IMR-90 (cell line): Measurements from ENCODE around the gene RBM44. TPM values are rescaled to one million over a fixed set of nuclear protein-coding genes. Genes with fewer than 3 reads are reported as not detected.

ENCODE experiments used
- ATAC-seq: fragments of 200-7000 bp; cut with Tn5 transposase; 2 replicates; pipeline ENCODE4 v1.9.1; 2020; ENCODE audit warnings: low read depth, mild to moderate bottlenecking, moderate library complexity
- BruUV-seq: library from RNA; stranded (reverse); fragments of 400-500 nt; replicated peaks from 2 replicates; lab custom pipeline; 2021; lab: Mats Ljungman, UMichigan
- CTCF ChIA-PET: fragments of 300-600 bp; formaldehyde crosslinking; extraction: SDS; loops from one replicate; lab custom pipeline; 2021; ENCODE audit warnings: antibody characterized with exemption; lab: Yijun Ruan, JAX
- POLR2A ChIA-PET: fragments of 300-600 bp; sonication (Branson Sonifier 250); formaldehyde crosslinking; loops from one replicate; lab custom pipeline; 2022; ENCODE audit warnings: antibody characterized with exemption; ENCODE audit not compliant: unreplicated experiment; lab: Charles Lee
- DNase-seq: peaks from one replicate; pipeline ENCODE4 v3.0.0; 2013
- H2AFZ ChIP-seq: replicated peaks from 2 replicates; pipeline ENCODE3; 2013; ENCODE audit warnings: low read length, mild to moderate bottlenecking; ENCODE audit not compliant: poor library complexity
- H2AK5ac ChIP-seq: 2 replicates; pipeline ENCODE4 v1.6.1; 2013; ENCODE audit warnings: low read depth, low read length, inconsistent platforms
- H2AK9ac ChIP-seq: replicated peaks from 2 replicates; pipeline ENCODE3; 2013; ENCODE audit warnings: mild to moderate bottlenecking, low read depth, low read length, moderate library complexity; ENCODE audit not compliant: poor library complexity
- H2BK120ac ChIP-seq: 2 replicates; pipeline ENCODE4 v1.6.1; 2013; ENCODE audit warnings: low read depth, low read length, inconsistent platforms
- H2BK15ac ChIP-seq: 3 replicates; pipeline ENCODE4 v1.6.1; 2013; ENCODE audit warnings: low read depth, low read length, inconsistent platforms
- H2BK20ac ChIP-seq: 2 replicates; pipeline ENCODE4 v1.6.1; 2013; ENCODE audit warnings: low read depth, mild to moderate bottlenecking, inconsistent platforms, low read length, moderate library complexity
- H2BK5ac ChIP-seq: 2 replicates; pipeline ENCODE4 v1.6.1; 2013; ENCODE audit warnings: mild to moderate bottlenecking, low read depth, low read length, inconsistent platforms; ENCODE audit not compliant: poor library complexity, severe bottlenecking
- H3K14ac ChIP-seq: replicated peaks from 2 replicates; pipeline ENCODE4 v1.6.1; 2013; ENCODE audit warnings: low read depth, low read length, inconsistent platforms
- H3K18ac ChIP-seq: 2 replicates; pipeline ENCODE4 v1.6.1; 2013; ENCODE audit warnings: low read depth, low read length, control low read depth
- H3K23ac ChIP-seq: 2 replicates; pipeline ENCODE4 v1.6.1; 2013; ENCODE audit warnings: low read depth, low read length, inconsistent platforms
- H3K27ac ChIP-seq: 2 replicates; pipeline ENCODE4 v1.5.1; 2013; ENCODE audit warnings: mild to moderate bottlenecking, control low read depth, low read length; ENCODE audit not compliant: insufficient read depth
- H3K27me3 ChIP-seq: 2 replicates; pipeline ENCODE4 v1.6.1; 2013; ENCODE audit warnings: low read length; ENCODE audit not compliant: control insufficient read depth, insufficient read depth
- H3K36me3 ChIP-seq: 2 replicates; pipeline ENCODE4 v1.6.1; 2013; ENCODE audit warnings: low read length, mixed read lengths; ENCODE audit not compliant: control insufficient read depth, insufficient read depth
- H3K4ac ChIP-seq: 2 replicates; pipeline ENCODE4 v1.6.1; 2013; ENCODE audit warnings: low read depth, low read length, inconsistent platforms
- H3K4me1 ChIP-seq: 2 replicates; pipeline ENCODE4 v1.6.1; 2013; ENCODE audit warnings: low read length, mixed read lengths; ENCODE audit not compliant: control insufficient read depth, insufficient read depth
- H3K4me2 ChIP-seq: 2 replicates; pipeline ENCODE4 v1.6.1; 2013; ENCODE audit warnings: low read depth, mild to moderate bottlenecking, control low read depth, low read length, moderate library complexity
- H3K4me3 ChIP-seq: 2 replicates; pipeline ENCODE4 v1.5.1; 2013; ENCODE audit warnings: low read depth, mild to moderate bottlenecking, control low read depth, low read length, moderate library complexity; ENCODE audit not compliant: insufficient read depth
- H3K56ac ChIP-seq: 2 replicates; pipeline ENCODE4 v1.6.1; 2013; ENCODE audit warnings: low read length, inconsistent platforms; ENCODE audit not compliant: insufficient read depth; ENCODE audit errors: extremely low read depth
- H3K79me1 ChIP-seq, 2 experiments: 2 replicates each; pipeline ENCODE4 v1.6.1; 2013; ENCODE audit warnings: low read length in 2 of 2, inconsistent platforms in 1 of 2, low read depth in 1 of 2
- H3K9ac ChIP-seq: 2 replicates; pipeline ENCODE4 v1.6.1; 2013; ENCODE audit warnings: low read depth, low read length, control low read depth
- H3K9me1 ChIP-seq: 2 replicates; pipeline ENCODE4 v1.6.1; 2013; ENCODE audit warnings: low read length, inconsistent platforms; ENCODE audit not compliant: insufficient read depth
- H3K9me3 ChIP-seq: 2 replicates; pipeline ENCODE4 v1.6.1; 2013; ENCODE audit warnings: low read length; ENCODE audit not compliant: control insufficient read depth, insufficient read depth
- H4K20me1 ChIP-seq: 2 replicates; pipeline ENCODE4 v1.6.1; 2013; ENCODE audit warnings: low read length, inconsistent platforms; ENCODE audit not compliant: insufficient read depth
- H4K5ac ChIP-seq: 2 replicates; pipeline ENCODE4 v1.6.1; 2013; ENCODE audit warnings: mild to moderate bottlenecking, low read depth, low read length, control low read depth
- H4K8ac ChIP-seq, 2 experiments: 2 replicates each; pipeline ENCODE4 v1.6.1; 2013; ENCODE audit warnings: low read depth in 2 of 2, low read length in 2 of 2, control low read depth in 1 of 2, inconsistent platforms in 1 of 2
- H4K91ac ChIP-seq: 2 replicates; pipeline ENCODE4 v1.6.1; 2013; ENCODE audit warnings: low read depth, low read length, inconsistent platforms; ENCODE audit not compliant: insufficient read depth
- CHD1 ChIP-seq: IDR thresholded peaks from 2 replicates; pipeline ENCODE4 v1.6.1; 2012; ENCODE audit warnings: low read depth, low read length, improper control_type of control experiment
- MAZ ChIP-seq: IDR thresholded peaks from 2 replicates; pipeline ENCODE4 v1.6.1; 2012; ENCODE audit warnings: low read depth, mild to moderate bottlenecking, low read length, improper control_type of control experiment, moderate library complexity, borderline replicate concordance
- MXI1 ChIP-seq: IDR thresholded peaks from 2 replicates; pipeline ENCODE4 v1.6.1; 2012; ENCODE audit warnings: low read depth, mild to moderate bottlenecking, low read length, moderate library complexity, borderline replicate concordance
- POLR2A ChIP-seq: IDR thresholded peaks from 2 replicates; pipeline ENCODE4 v1.6.1; 2012; ENCODE audit warnings: mild to moderate bottlenecking, low read depth, low read length
- RCOR1 ChIP-seq: IDR thresholded peaks from 2 replicates; pipeline ENCODE4 v1.6.1; 2012; ENCODE audit warnings: mild to moderate bottlenecking, low read length, improper control_type of control experiment; ENCODE audit not compliant: insufficient replicate concordance
- RFX5 ChIP-seq: IDR thresholded peaks from 2 replicates; pipeline ENCODE4 v1.8.0; 2012; ENCODE audit warnings: low read depth, mild to moderate bottlenecking, low read length, moderate library complexity
- USF2 ChIP-seq: fragments of 150-350 bp; IDR thresholded peaks from 2 replicates; pipeline ENCODE4 v1.6.1; 2017; ENCODE audit warnings: mild to moderate bottlenecking, antibody characterized with exemption, low read length, low read depth
- WGBS, 2 experiments: methylation state at CpG; one replicate each; pipeline versions ENCODE4 v1.1.5 to v1.1.7; 2013; ENCODE audit warnings: missing lambda C conversion rate in 2 of 2; ENCODE audit not compliant: insufficient read length in 1 of 2; ENCODE audit errors: extremely low coverage in 2 of 2; 5-methylcytosine and 5-hydroxymethylcytosine counted together
- dilution Hi-C: fragments of 300-500 bp; cut with HindIII; formaldehyde crosslinking; loops from one replicate; pipeline ENCODE4 v1.14.3; 2018; ENCODE audit warnings: low sequenced_read_pairs; ENCODE audit not compliant: unreplicated experiment
- in situ Hi-C: fragments of 300-500 bp; cut with MboI; formaldehyde crosslinking; loops from 3 replicates; pipeline ENCODE4 v1.14.3; 2019; ENCODE audit warnings: low sequenced_read_pairs, inconsistent platforms, mixed read lengths
- intact Hi-C: fragments of 100-400 bp; cut with micrococcal nuclease; formaldehyde crosslinking; loops from 2 replicates; pipeline ENCODE4 v1.10.0; 2022
- polyA plus RNA-seq, 3 experiments: library from polyadenylated mRNA; depleted of rRNA; stranded (reverse); fragments of >200 nt; gene quantifications; 2 replicates each; pipeline ENCODE4 v1.2.3, GENCODE V29; 2012; ENCODE audit warnings: low replicate concordance in 1 of 3
- total RNA-seq: library from RNA; depleted of rRNA; stranded (reverse); fragments of >200 nt; gene quantifications from 2 replicates; pipeline ENCODE4 v1.2.3, GENCODE V29; 2012
- TF ChIP-seq, protein P1 (sequence below): fragments of 150-350 bp; IDR thresholded peaks from 2 replicates; pipeline ENCODE4 v1.6.1; 2016; ENCODE audit warnings: low read depth, mild to moderate bottlenecking, low read length, moderate library complexity, borderline replicate concordance

The RBM44 gene
- total and polyA plus RNA-seq, 2 of the 4 experiments (the other 2 are of a cell fraction), result 0.14 to 0.18 TPM

- H3K79me1 ChIP-seq, result 0 out of 4 replicates have a peak, but pooled peaks cover 0 to 6% of the 10 kb centered on the region in 2 experiments
- H3K36me3 ChIP-seq, result no peaks in the 10 kb centered on the region
- no peaks in the 10 kb centered on the region; the same call in 1 of the 2 replicates for H3K9me1 ChIP-seq
- DNase-seq, result no peak
- H3K4ac ChIP-seq, result no peak overlapping the region
- H3K4me2 ChIP-seq, result no peak overlapping the region
- no peak overlapping the region for H2BK120ac ChIP-seq
- in situ Hi-C loops (no loop called here), dilution Hi-C loops (no loop called here), intact Hi-C loops (no loop called here)
- no peak overlapping the region for H2BK5ac ChIP-seq
- TF ChIP-seq USF2 (no peak), MAZ (no peak), RCOR1 (no peak), RFX5 (no peak), POLR2A (no peak), MXI1 (no peak), CHD1 (no peak)
- TF ChIP-seq, protein P1, sequence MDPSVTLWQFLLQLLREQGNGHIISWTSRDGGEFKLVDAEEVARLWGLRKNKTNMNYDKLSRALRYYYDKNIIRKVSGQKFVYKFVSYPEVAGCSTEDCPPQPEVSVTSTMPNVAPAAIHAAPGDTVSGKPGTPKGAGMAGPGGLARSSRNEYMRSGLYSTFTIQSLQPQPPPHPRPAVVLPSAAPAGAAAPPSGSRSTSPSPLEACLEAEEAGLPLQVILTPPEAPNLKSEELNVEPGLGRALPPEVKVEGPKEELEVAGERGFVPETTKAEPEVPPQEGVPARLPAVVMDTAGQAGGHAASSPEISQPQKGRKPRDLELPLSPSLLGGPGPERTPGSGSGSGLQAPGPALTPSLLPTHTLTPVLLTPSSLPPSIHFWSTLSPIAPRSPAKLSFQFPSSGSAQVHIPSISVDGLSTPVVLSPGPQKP, result no peak
- H2AK9ac ChIP-seq, result no peak overlapping the region
- CTCF ChIA-PET, result no interaction called here
- H3K9me3 ChIP-seq, result no peaks in the 10 kb centered on the region
- 97% methylated on average over 7 of the region's 23 CpGs; no CpG with 5 or more reads in 1 of the 2 experiments for whole genome bisulfite sequencing, 2 experiments
- H3K56ac ChIP-seq, result no peak overlapping the region
- no peak overlapping the region for H4K8ac ChIP-seq
- no peaks in the 10 kb centered on the region for H4K20me1 ChIP-seq
- no peak overlapping the region for H4K91ac ChIP-seq
- no peak overlapping the region for H2AFZ ChIP-seq
- no TSS peak for BruUV-seq
- no peak for ATAC-seq
- no peak overlapping the region for H3K14ac ChIP-seq
- H3K27ac ChIP-seq, result no peak overlapping the region
- H3K18ac ChIP-seq, result no peak overlapping the region
- no peak overlapping the region for H2AK5ac ChIP-seq
- H2BK15ac ChIP-seq, result no peak overlapping the region
- no peak overlapping the region for H3K4me3 ChIP-seq
- H4K5ac ChIP-seq, result no peak overlapping the region
- H3K23ac ChIP-seq, result no peak overlapping the region
- POLR2A ChIA-PET, result no interaction called here
- peaks cover 35% of the 10 kb centered on the region for H3K4me1 ChIP-seq
- H3K27me3 ChIP-seq, result no peaks in the 10 kb centered on the region
- no peak overlapping the region for H3K9ac ChIP-seq
- H2BK20ac ChIP-seq, result no peak overlapping the region
Measured at GRCh38 chr2:237876951-237877491, 78.4 kb downstream of the RBM44 start.
